PC-9 (cell line): ENCODE data around the gene APEH. TPM values are rescaled to one million over a fixed set of nuclear protein-coding genes. Genes with fewer than 3 reads are reported as not detected.

Experiments used
- BruUV-seq: library from RNA; stranded (reverse); fragments of 400-500 nt; replicated peaks from 2 replicates; lab custom pipeline; 2021; lab: Mats Ljungman, UMichigan
- CTCF ChIA-PET: fragments of 300-600 bp; sonication (Branson Sonifier 250); formaldehyde crosslinking; loops from one replicate; lab custom pipeline; 2022; ENCODE audit warnings: antibody characterized with exemption; lab: Charles Lee
- POLR2A ChIA-PET: fragments of 300-600 bp; sonication (Branson Sonifier 250); formaldehyde crosslinking; loops from one replicate; lab custom pipeline; 2022; ENCODE audit warnings: antibody characterized with exemption; ENCODE audit not compliant: unreplicated experiment; lab: Charles Lee
- DNase-seq, 2 experiments: peaks; one replicate each; pipeline versions ENCODE4 v3.0.0 to v3.0.0-alpha.2; 2015 to 2022; ENCODE audit warnings: mixed read lengths in 1 of 2
- H2AFZ ChIP-seq: fragments of 200-600 bp; sonication (generic); 2 replicates; pipeline ENCODE4 v1.8.1; 2017; ENCODE audit warnings: antibody characterized with exemption
- H3F3A ChIP-seq: fragments of 200-600 bp; sonication (generic); 2 replicates; pipeline ENCODE4 v1.8.1; 2017; ENCODE audit warnings: antibody characterized with exemption, mild to moderate bottlenecking, low read depth; ENCODE audit not compliant: insufficient read depth
- H3K27ac ChIP-seq: fragments of 200-600 bp; sonication (generic); 2 replicates; pipeline ENCODE4 v1.6.1; 2016; ENCODE audit warnings: mixed run types
- H3K27me3 ChIP-seq: fragments of 200-600 bp; sonication (generic); 2 replicates; pipeline ENCODE4 v1.6.1; 2016; ENCODE audit warnings: low read depth, mixed run types; ENCODE audit not compliant: insufficient read depth
- H3K36me3 ChIP-seq: fragments of 200-600 bp; sonication (generic); 2 replicates; pipeline ENCODE4 v1.6.1; 2016; ENCODE audit warnings: low read depth, mixed run types
- H3K4me1 ChIP-seq: fragments of 200-600 bp; sonication (generic); replicated peaks from 2 replicates; pipeline ENCODE4 v1.6.1; 2016; ENCODE audit warnings: mixed run types; ENCODE audit not compliant: insufficient read depth
- H3K4me2 ChIP-seq: fragments of 200-600 bp; sonication (generic); 2 replicates; pipeline ENCODE4 v1.6.1; 2017; ENCODE audit warnings: mixed run types
- H3K4me3 ChIP-seq: fragments of 200-600 bp; sonication (generic); 2 replicates; pipeline ENCODE4 v1.6.1; 2016; ENCODE audit warnings: mixed run types
- H3K79me2 ChIP-seq: fragments of 200-600 bp; sonication (generic); 2 replicates; pipeline ENCODE4 v1.6.1; 2017; ENCODE audit warnings: low read depth, mixed run types
- H3K9me2 ChIP-seq: fragments of 200-600 bp; sonication (generic); 2 replicates; pipeline ENCODE4 v1.8.1; 2017; ENCODE audit warnings: mild to moderate bottlenecking; ENCODE audit not compliant: insufficient read depth
- H3K9me3 ChIP-seq: fragments of 200-600 bp; sonication (generic); 2 replicates; pipeline ENCODE4 v1.8.1; 2016; ENCODE audit warnings: low read depth; ENCODE audit not compliant: insufficient read depth
- H4K20me1 ChIP-seq: fragments of 200-600 bp; sonication (generic); 2 replicates; pipeline ENCODE4 v1.8.1; 2017; ENCODE audit not compliant: insufficient read depth
- EZH2 ChIP-seq: fragments of 200-600 bp; sonication (generic); IDR thresholded peaks from 2 replicates; pipeline ENCODE4 v1.8.0; 2017; ENCODE audit warnings: antibody characterized with exemption, low read depth
- intact Hi-C: fragments of 100-400 bp; cut with micrococcal nuclease; formaldehyde crosslinking; loops from one replicate; pipeline ENCODE4 v1.10.0; 2022; ENCODE audit not compliant: unreplicated experiment
- total RNA-seq: library from RNA; stranded (reverse); gene quantifications from 2 replicates; pipeline ENCODE4 v1.2.3, GENCODE V29; 2021
- TF ChIP-seq, protein P1 (sequence below): fragments of 200-600 bp; sonication (generic); conservative IDR thresholded peaks from 2 replicates; pipeline ENCODE4 v1.6.1; 2017; ENCODE audit warnings: mixed run types, antibody characterized with exemption, mild to moderate bottlenecking, moderate library complexity

Gene APEH
- total RNA-seq, 1 experiment from 2014 or later, result 131 TPM

DNA sequence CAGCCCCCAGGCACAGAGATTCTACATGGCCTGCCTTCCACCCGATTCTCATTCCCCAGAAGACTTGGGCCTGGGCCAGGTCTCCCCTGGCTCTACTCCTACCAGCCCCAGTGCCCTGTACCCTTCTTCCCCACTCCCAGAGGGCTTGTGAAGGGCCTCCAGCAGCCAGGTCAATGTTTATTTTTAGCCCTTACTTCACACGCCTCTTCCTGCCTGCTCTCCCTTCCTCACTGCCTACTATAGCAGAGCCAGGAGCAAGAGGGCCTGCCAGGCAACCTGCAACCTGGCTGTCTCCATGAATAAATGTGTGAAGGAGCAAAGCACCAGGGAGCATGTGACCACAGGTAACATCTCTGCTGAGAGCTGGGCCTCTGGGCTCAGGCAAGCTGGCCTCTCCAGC, 26.4 kb upstream of the APEH start:
- no peak overlapping the region for H3K4me2 ChIP-seq
- no peak overlapping the region for H3K27ac ChIP-seq
- no peaks in the 10 kb centered on the region for H3K79me2 ChIP-seq
- H3K4me3 ChIP-seq, result no peak overlapping the region
- CTCF ChIA-PET, result no interaction called here
- no peaks in the 10 kb centered on the region for H3F3A ChIP-seq
- TF ChIP-seq, protein P1, sequence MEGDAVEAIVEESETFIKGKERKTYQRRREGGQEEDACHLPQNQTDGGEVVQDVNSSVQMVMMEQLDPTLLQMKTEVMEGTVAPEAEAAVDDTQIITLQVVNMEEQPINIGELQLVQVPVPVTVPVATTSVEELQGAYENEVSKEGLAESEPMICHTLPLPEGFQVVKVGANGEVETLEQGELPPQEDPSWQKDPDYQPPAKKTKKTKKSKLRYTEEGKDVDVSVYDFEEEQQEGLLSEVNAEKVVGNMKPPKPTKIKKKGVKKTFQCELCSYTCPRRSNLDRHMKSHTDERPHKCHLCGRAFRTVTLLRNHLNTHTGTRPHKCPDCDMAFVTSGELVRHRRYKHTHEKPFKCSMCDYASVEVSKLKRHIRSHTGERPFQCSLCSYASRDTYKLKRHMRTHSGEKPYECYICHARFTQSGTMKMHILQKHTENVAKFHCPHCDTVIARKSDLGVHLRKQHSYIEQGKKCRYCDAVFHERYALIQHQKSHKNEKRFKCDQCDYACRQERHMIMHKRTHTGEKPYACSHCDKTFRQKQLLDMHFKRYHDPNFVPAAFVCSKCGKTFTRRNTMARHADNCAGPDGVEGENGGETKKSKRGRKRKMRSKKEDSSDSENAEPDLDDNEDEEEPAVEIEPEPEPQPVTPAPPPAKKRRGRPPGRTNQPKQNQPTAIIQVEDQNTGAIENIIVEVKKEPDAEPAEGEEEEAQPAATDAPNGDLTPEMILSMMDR, result no peak
- TF ChIP-seq EZH2, result no peak
- POLR2A ChIA-PET, result no interaction called here
- no peaks in the 10 kb centered on the region for H3K36me3 ChIP-seq
- no peaks in the 10 kb centered on the region for H3K9me2 ChIP-seq
- no peaks in the 10 kb centered on the region for H3K9me3 ChIP-seq
- no peaks in the 10 kb centered on the region for H3K4me1 ChIP-seq
- H3K27me3 ChIP-seq, result no peaks in the 10 kb centered on the region
- DNase-seq, result no peak
- no peak overlapping the region for H2AFZ ChIP-seq
- H4K20me1 ChIP-seq, result no peaks in the 10 kb centered on the region
- intact Hi-C loops, result no loop called here
- no TSS peak for BruUV-seq

DNA sequence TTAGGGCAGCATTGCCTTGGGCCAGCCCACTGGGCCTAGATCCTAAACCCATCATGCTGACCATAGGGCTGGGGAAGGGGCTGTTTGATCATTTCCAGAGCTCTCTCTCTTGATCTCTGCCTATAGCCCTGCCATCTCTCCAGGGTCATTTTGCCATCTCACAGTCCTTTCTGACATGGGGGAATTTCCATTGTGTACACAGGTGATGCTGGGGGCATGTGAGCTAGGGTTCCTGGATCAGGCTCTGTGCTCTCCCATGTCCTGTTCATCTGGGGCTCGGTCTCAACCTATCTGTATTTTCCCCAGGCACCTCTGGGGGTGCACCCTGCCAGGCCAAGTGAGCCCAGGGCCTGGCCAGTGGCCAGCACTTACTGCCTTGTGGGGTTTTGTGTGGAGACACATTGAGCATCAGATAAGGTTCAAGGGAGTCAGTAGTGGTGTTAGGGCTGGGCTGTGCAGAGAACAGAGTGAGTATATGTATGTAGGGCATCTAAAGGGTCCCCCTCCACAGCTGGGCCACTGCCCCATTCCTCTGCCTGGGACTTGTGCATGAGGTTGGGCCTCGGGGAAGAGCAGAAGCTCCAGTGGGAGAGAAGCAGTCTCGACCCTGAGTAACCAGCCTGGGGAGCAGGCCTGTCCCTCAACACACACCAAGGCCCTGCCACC, 25.7 kb upstream of the APEH start:
- Histone ChIP-seq H4K20me1 (no peaks in the 10 kb centered on the region), H3K36me3 (no peaks in the 10 kb centered on the region), H3K9me3 (no peaks in the 10 kb centered on the region), H3K9me2 (no peaks in the 10 kb centered on the region), H3K4me1 (no peaks in the 10 kb centered on the region), H3K4me3 (no peak overlapping the region), H2AFZ (no peak overlapping the region), H3F3A (no peaks in the 10 kb centered on the region), H3K27me3 (no peaks in the 10 kb centered on the region), H3K4me2 (no peak overlapping the region), H3K27ac (no peak overlapping the region), H3K79me2 (no peaks in the 10 kb centered on the region)
- BruUV-seq, result no TSS peak
- ChIA-PET CTCF (no interaction called here), POLR2A (no interaction called here)
- no peak for TF ChIP-seq EZH2
- TF ChIP-seq, protein P1, result no peak
- no peak for DNase-seq
- intact Hi-C loops, result no loop called here

DNA sequence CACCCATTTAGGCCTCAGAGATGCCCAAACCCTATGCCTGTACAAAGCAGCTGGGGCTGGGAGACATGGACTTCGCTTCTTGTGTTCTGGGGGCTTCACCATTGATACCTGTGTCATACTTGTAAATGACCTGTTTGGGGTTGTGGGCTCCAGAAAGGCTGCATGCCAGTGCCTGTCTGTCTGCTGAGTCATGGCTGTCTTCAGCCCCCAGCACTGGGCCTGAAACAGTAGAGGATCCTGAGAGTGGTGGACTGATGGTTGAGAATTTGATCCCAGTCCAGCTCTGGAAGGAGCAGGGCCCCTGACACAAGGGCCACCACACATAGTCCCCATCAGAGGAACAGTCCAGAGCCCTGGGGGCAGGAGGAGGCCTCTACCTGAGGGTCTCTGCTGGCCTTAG, 24.6 kb upstream of the APEH start:
- no peaks in the 10 kb centered on the region for H3K9me3 ChIP-seq
- ChIA-PET CTCF (no interaction called here), POLR2A (interaction anchor here (0.7 kb wide), 1 partner anchor 11 kb away, joined by 4 read pairs; no protein-coding TSS in a partner anchor)
- TF ChIP-seq, protein P1, result no peak
- TF ChIP-seq EZH2, result no peak
- no peaks in the 10 kb centered on the region for H3F3A ChIP-seq
- H3K4me3 ChIP-seq, result no peak overlapping the region
- no peak for DNase-seq
- H3K4me1 ChIP-seq, result no peaks in the 10 kb centered on the region
- H3K36me3 ChIP-seq, result no peaks in the 10 kb centered on the region
- no peaks in the 10 kb centered on the region for H3K79me2 ChIP-seq
- no peaks in the 10 kb centered on the region for H3K27me3 ChIP-seq
- H4K20me1 ChIP-seq, result no peaks in the 10 kb centered on the region
- intact Hi-C loops, result no loop called here
- H3K27ac ChIP-seq, result no peak overlapping the region
- no TSS peak for BruUV-seq
- no peak overlapping the region for H2AFZ ChIP-seq
- H3K4me2 ChIP-seq, result no peak overlapping the region
- H3K9me2 ChIP-seq, result no peaks in the 10 kb centered on the region
